Parathyroid adenoma (tissue), 2 donors: ENCODE measurements around the gene CLDN34.

ENCODE experiments used
- H2AFZ ChIP-seq: fragments of 300-600 bp; sonication (generic); one replicate; pipeline ENCODE4 v1.7.0; 2017; ENCODE audit warnings: antibody characterized with exemption, mild to moderate bottlenecking
- H3K27ac ChIP-seq: fragments of 300-600 bp; sonication (generic); one replicate; pipeline ENCODE4 v1.7.0; 2017
- H3K27me3 ChIP-seq: fragments of 300-600 bp; sonication (generic); one replicate; pipeline ENCODE4 v1.7.0; 2017; ENCODE audit warnings: low read length; ENCODE audit not compliant: control insufficient read depth, insufficient read depth
- H3K36me3 ChIP-seq: fragments of 300-600 bp; sonication (generic); one replicate; pipeline ENCODE4 v1.7.0; 2017; ENCODE audit warnings: low read length; ENCODE audit not compliant: control insufficient read depth, insufficient read depth
- H3K4me1 ChIP-seq: fragments of 300-600 bp; sonication (generic); one replicate; pipeline ENCODE4 v1.7.0; 2017; ENCODE audit warnings: control low read depth
- H3K4me2 ChIP-seq: fragments of 300-600 bp; sonication (generic); one replicate; pipeline ENCODE4 v1.7.0; 2017; ENCODE audit warnings: low read length
- H3K4me3 ChIP-seq: fragments of 300-600 bp; sonication (generic); one replicate; pipeline ENCODE4 v1.7.0; 2017; ENCODE audit warnings: low read depth, low read length
- H3K79me2 ChIP-seq: fragments of 300-600 bp; sonication (generic); one replicate; pipeline ENCODE4 v1.7.0; 2017; ENCODE audit warnings: control low read depth
- H3K9ac ChIP-seq: fragments of 300-600 bp; sonication (generic); one replicate; pipeline ENCODE4 v1.7.0; 2017; ENCODE audit warnings: mild to moderate bottlenecking
- H3K9me3 ChIP-seq: fragments of 300-600 bp; sonication (generic); one replicate; pipeline ENCODE4 v1.7.0; 2017; ENCODE audit warnings: low read length; ENCODE audit not compliant: control insufficient read depth
- TF ChIP-seq, protein P1 (sequence below): fragments of 300-600 bp; sonication (generic); IDR thresholded peaks from one replicate; pipeline ENCODE4 v1.7.0; 2017; ENCODE audit warnings: antibody characterized with exemption, mild to moderate bottlenecking
- donor health status: primary hyperparathyroidism.

The CLDN34 gene

DNA sequence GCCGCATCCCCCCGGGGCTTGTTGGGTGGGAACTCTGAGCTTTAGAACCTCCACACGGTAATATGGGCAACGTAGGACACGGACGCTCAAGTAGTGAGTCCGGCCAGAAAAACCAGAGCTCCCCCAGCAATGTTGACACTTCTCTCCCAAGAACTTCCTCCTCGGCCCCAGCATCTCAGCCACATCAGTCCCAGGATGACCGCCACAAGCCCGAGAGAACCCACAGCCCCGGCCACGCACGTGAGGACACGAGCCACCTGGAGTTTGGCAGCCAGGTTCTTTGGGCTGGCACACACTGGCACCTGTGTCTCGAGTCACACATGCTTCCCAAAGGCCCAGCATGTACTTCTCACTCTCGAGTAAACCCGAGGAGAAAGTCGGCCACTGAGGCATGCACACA, 16.3 kb downstream of the CLDN34 start:
- no peak overlapping the region for H3K27ac ChIP-seq
- H3K9me3 ChIP-seq = no peaks in the 10 kb centered on the region
- H3K4me1 ChIP-seq = no peaks in the 10 kb centered on the region
- H2AFZ ChIP-seq = no peak overlapping the region
- H3K27me3 ChIP-seq = no peaks in the 10 kb centered on the region
- TF ChIP-seq, protein P1, sequence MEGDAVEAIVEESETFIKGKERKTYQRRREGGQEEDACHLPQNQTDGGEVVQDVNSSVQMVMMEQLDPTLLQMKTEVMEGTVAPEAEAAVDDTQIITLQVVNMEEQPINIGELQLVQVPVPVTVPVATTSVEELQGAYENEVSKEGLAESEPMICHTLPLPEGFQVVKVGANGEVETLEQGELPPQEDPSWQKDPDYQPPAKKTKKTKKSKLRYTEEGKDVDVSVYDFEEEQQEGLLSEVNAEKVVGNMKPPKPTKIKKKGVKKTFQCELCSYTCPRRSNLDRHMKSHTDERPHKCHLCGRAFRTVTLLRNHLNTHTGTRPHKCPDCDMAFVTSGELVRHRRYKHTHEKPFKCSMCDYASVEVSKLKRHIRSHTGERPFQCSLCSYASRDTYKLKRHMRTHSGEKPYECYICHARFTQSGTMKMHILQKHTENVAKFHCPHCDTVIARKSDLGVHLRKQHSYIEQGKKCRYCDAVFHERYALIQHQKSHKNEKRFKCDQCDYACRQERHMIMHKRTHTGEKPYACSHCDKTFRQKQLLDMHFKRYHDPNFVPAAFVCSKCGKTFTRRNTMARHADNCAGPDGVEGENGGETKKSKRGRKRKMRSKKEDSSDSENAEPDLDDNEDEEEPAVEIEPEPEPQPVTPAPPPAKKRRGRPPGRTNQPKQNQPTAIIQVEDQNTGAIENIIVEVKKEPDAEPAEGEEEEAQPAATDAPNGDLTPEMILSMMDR = no peak
- H3K4me3 ChIP-seq = no peak overlapping the region
- H3K9ac ChIP-seq = no peak overlapping the region
- H3K4me2 ChIP-seq = no peak overlapping the region
- H3K79me2 ChIP-seq = no peaks in the 10 kb centered on the region
- no peaks in the 10 kb centered on the region for H3K36me3 ChIP-seq

- Histone ChIP-seq H3K27ac (no peak overlapping the region), H3K4me2 (no peak overlapping the region), H3K9ac (no peak overlapping the region), H3K4me3 (no peak overlapping the region), H3K27me3 (no peaks in the 10 kb centered on the region), H3K9me3 (no peaks in the 10 kb centered on the region), H3K4me1 (no peaks in the 10 kb centered on the region), H3K79me2 (no peaks in the 10 kb centered on the region), H3K36me3 (no peaks in the 10 kb centered on the region), H2AFZ (no peak overlapping the region)
- TF ChIP-seq, protein P1 = no peak
Measured at GRCh38 chrX:9983846-9984245, 16.7 kb downstream of the CLDN34 start.

- H3K4me2 ChIP-seq = no peak overlapping the region
- no peak overlapping the region for H2AFZ ChIP-seq
- TF ChIP-seq, protein P1 = peak; percentile 50
- no peaks in the 10 kb centered on the region for H3K79me2 ChIP-seq
- no peaks in the 10 kb centered on the region for H3K9me3 ChIP-seq
- no peak overlapping the region for H3K9ac ChIP-seq
- H3K27ac ChIP-seq = no peak overlapping the region
- no peaks in the 10 kb centered on the region for H3K27me3 ChIP-seq
- no peaks in the 10 kb centered on the region for H3K36me3 ChIP-seq
- H3K4me3 ChIP-seq = no peak overlapping the region
- H3K4me1 ChIP-seq = no peaks in the 10 kb centered on the region
Measured at GRCh38 chrX:9988762-9989161, 21.6 kb downstream of the CLDN34 start.

DNA sequence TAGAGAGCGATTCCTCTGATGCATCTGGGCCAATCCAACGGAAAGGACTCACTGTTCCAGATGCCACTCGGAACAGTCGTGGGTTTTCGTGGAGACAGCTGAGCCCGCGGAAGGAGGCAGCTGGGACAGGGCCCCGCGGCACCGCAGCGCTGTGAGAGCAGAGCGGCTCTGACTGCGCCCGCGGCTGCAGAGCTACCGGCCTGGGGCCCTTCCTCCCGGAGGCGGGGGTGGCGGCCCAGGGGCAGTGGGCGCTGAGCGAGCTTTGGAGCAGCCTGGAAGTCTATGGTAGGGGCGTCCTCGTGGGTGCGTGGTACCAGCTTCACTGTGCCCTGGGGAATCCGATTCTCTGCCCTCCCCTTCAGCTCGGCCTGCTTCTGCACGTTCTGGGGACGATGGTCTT, 24.9 kb downstream of the CLDN34 start:
- Histone ChIP-seq H3K79me2 (no peaks in the 10 kb centered on the region), H3K4me2 (no peak overlapping the region), H2AFZ (no peak overlapping the region), H3K4me3 (no peak overlapping the region), H3K36me3 (no peaks in the 10 kb centered on the region), H3K9me3 (no peaks in the 10 kb centered on the region), H3K9ac (no peak overlapping the region), H3K4me1 (no peaks in the 10 kb centered on the region), H3K27me3 (no peaks in the 10 kb centered on the region), H3K27ac (no peak overlapping the region)
- TF ChIP-seq, protein P1 = no peak

- no peak overlapping the region for H3K4me2 ChIP-seq
- no peak overlapping the region for H2AFZ ChIP-seq
- H3K4me1 ChIP-seq = no peaks in the 10 kb centered on the region
- H3K4me3 ChIP-seq = no peak overlapping the region
- TF ChIP-seq, protein P1 = no peak
- no peaks in the 10 kb centered on the region for H3K79me2 ChIP-seq
- no peaks in the 10 kb centered on the region for H3K9me3 ChIP-seq
- no peaks in the 10 kb centered on the region for H3K36me3 ChIP-seq
- no peaks in the 10 kb centered on the region for H3K27me3 ChIP-seq
- H3K9ac ChIP-seq = no peak overlapping the region
- no peak overlapping the region for H3K27ac ChIP-seq
Measured at GRCh38 chrX:9992724-9993123, 25.6 kb downstream of the CLDN34 start.
